HUES48 (cell line): ENCODE data around the gene MAGEA6.

Experiments used
- H3K27ac ChIP-seq: one replicate; pipeline ENCODE4 v1.7.0; 2013; ENCODE audit warnings: low read depth, low read length, inconsistent platforms
- H3K27me3 ChIP-seq: 2 replicates; pipeline ENCODE4 v1.6.1; 2013; ENCODE audit warnings: mild to moderate bottlenecking, low read length; ENCODE audit not compliant: control insufficient read depth, insufficient read depth
- H3K36me3 ChIP-seq: 2 replicates; pipeline ENCODE4 v1.6.1; 2013; ENCODE audit warnings: low read length; ENCODE audit not compliant: control insufficient read depth, insufficient read depth
- H3K4me1 ChIP-seq: 2 replicates; pipeline ENCODE4 v1.6.1; 2013; ENCODE audit warnings: mild to moderate bottlenecking, low read length; ENCODE audit not compliant: control insufficient read depth, insufficient read depth
- H3K4me3 ChIP-seq: 2 replicates; pipeline ENCODE4 v1.5.1; 2013; ENCODE audit warnings: mild to moderate bottlenecking, low read depth, low read length
- H3K9ac ChIP-seq: 2 replicates; pipeline ENCODE4 v1.6.1; 2013; ENCODE audit warnings: mild to moderate bottlenecking, low read depth, low read length, moderate library complexity
- H3K9me3 ChIP-seq: 2 replicates; pipeline ENCODE4 v1.6.1; 2013; ENCODE audit warnings: low read length; ENCODE audit not compliant: control insufficient read depth, insufficient read depth

The MAGEA6 gene

DNA sequence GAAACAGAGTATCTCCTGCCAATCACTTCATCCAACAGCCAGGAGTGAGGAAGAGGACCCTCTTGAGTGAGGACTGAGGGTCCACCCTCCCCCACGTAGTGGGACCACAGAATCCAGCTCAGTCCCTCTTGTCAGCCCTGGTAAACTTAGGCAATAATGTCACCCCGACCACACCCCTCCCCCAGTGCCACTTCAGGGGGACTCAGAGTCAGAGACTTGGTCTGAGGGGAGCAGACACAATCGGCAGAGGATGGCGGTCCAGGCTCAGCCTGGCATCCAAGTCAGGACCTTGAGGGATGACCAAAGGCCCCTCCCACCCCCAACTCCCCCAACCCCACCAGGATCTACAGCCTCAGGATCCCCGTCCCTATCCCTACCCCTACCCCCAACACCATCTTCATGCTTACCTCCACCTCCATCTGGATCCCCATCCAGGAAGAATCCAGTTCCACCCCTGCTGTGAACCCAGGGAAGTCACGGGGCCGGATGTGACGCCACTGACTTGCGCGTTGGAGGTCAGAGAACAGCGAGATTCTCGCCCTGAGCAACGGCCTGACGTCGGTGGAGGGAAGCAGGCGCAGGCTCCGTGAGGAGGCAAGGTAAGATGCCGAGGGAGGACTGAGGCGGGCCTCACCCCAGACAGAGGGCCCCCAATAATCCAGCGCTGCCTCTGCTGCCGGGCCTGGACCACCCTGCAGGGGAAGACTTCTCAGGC, 36.1 kb downstream of the MAGEA6 start, which contains the start of the genes CSAG1 and MAGEA12:
Gene CSAG1 (minus strand): TSS at position 461 of the 715 bp plus-strand sequence. CDS start 1,261 bp downstream, outside the sequence.
Gene MAGEA12 (plus strand): TSS at position 497 of the 715 bp plus-strand sequence. CDS start 2,405 bp downstream, outside the sequence.
- no peaks in the 10 kb centered on the region for H3K27me3 ChIP-seq

GRCh38 chrX:152725409-152725808, 44.1 kb downstream of the MAGEA6 start:
- H3K4me3 ChIP-seq: no peak overlapping the region
- H3K36me3 ChIP-seq: no peaks in the 10 kb centered on the region
- H3K9ac ChIP-seq: no peak overlapping the region
- H3K27ac ChIP-seq: no peak overlapping the region
- H3K4me1 ChIP-seq: no peaks in the 10 kb centered on the region
- no peaks in the 10 kb centered on the region for H3K27me3 ChIP-seq
- peaks cover 18% of the 10 kb centered on the region for H3K9me3 ChIP-seq

More for the DNA sequence above, 36.1 kb downstream of the MAGEA6 start, which contains the start of the genes CSAG1 and MAGEA12:
- Histone ChIP-seq H3K4me1 (no peaks in the 10 kb centered on the region), H3K9ac (no peak within 1 kb of the TSS), H3K36me3 (no peaks in the 10 kb centered on the region), H3K9me3 (peaks cover 33% of the 10 kb centered on the region), H3K27ac (no peak within 1 kb of the TSS), H3K4me3 (no peak within 1 kb of the TSS)
